Measurements from ENCODE around the gene LRRC43. TPM values are rescaled to one million over a fixed set of nuclear protein-coding genes. Genes with fewer than 3 reads are reported as not detected.

LRRC43 gene
- total and polyA plus RNA-seq, 10 of the 15 experiments (the other 5 are each of a cell fraction or from before 2014, with no cell fraction given): 0.23 TPM; not detected in 9

GRCh38 chr12:122139266-122139665 is 43.7 kb upstream of the LRRC43 start:
- TF ChIP-seq CREB1 (IDR thresholded peaks at IDR 0.05; ENCODE audit: low read depth): no peak
- TF ChIP-seq SKIL (IDR thresholded peaks at IDR 0.05; ENCODE audit: low read depth, poor library complexity, severe bottlenecking): no peak
- TF ChIP-seq GATAD2B (conservative IDR thresholded peaks at IDR 0.05; ENCODE audit: low read depth): no peak
- TF ChIP-seq, protein P1, sequence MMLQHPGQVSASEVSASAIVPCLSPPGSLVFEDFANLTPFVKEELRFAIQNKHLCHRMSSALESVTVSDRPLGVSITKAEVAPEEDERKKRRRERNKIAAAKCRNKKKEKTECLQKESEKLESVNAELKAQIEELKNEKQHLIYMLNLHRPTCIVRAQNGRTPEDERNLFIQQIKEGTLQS (IDR thresholded peaks at IDR 0.05; ENCODE audit: borderline replicate concordance, extremely low read depth, low read depth, low read length): no peak
- TF ChIP-seq TCF7 (IDR thresholded peaks at IDR 0.05; ENCODE audit: borderline replicate concordance): no peak
- Histone ChIP-seq H3K79me2 (ENCODE audit: control insufficient read depth, insufficient read depth, low read length) (no peaks in the 10 kb centered on the region), H3K4me1 (ENCODE audit: control insufficient read depth, insufficient read depth, low read length) (no peaks in the 10 kb centered on the region), H3K36me3 (ENCODE audit: control insufficient read depth in 2 of 2, insufficient read depth in 2 of 2, low read length in 1 of 2) (peaks cover 0 to 2% of the 10 kb centered on the region in 2 experiments; a peak in 1 of 4 replicates), H2AFZ (ENCODE audit: control insufficient read depth, low read depth, low read length) (no peak overlapping the region), H3K9ac (ENCODE audit: control insufficient read depth, insufficient read depth, low read length) (no peak overlapping the region), H3K27me3 (replicated peaks in 1 of 2; ENCODE audit: control insufficient read depth in 2 of 2, insufficient read depth in 2 of 2, low read length in 1 of 2) (no peaks in the 10 kb centered on the region), H3K4me3 (no peak overlapping the region), H4K20me1 (ENCODE audit: control insufficient read depth, insufficient read depth) (no peaks in the 10 kb centered on the region), H3K4me2 (ENCODE audit: control insufficient read depth, insufficient read depth) (no peak overlapping the region), H3K27ac (ENCODE audit: control insufficient read depth, insufficient read depth) (no peak overlapping the region), H3K9me3 (replicated peaks; ENCODE audit: control insufficient read depth, insufficient read depth, low read length) (no peaks in the 10 kb centered on the region)
- in situ Hi-C loops (cut with MboI) (no loop called here), intact Hi-C loops (cut with micrococcal nuclease; ENCODE audit: unreplicated experiment) (no loop called here)
- no TSS peak for BruUV-seq (replicated peaks)
- RAD21 ChIA-PET (ENCODE audit: unreplicated experiment): no interaction called here
- ATAC-seq: no peak
- CTCF ChIA-PET: interaction anchor here (0.9 kb wide), 1 partner anchor 15 kb away, joined by 3 read pairs; no protein-coding TSS in a partner anchor
- WGBS (ENCODE audit: insufficient coverage, insufficient replicate concordance, low lambda C conversion rate, missing lambda C conversion rate): 73% methylated on average over 15 of the region's 15 CpGs
- DNase-seq (ENCODE audit: low read depth, low spot score): no peak
- POLR2A ChIA-PET: no interaction called here
- SMC1A ChIA-PET (ENCODE audit: uncharacterized antibody, unreplicated experiment): no interaction called here
- FAIRE-seq: no peak

DNA sequence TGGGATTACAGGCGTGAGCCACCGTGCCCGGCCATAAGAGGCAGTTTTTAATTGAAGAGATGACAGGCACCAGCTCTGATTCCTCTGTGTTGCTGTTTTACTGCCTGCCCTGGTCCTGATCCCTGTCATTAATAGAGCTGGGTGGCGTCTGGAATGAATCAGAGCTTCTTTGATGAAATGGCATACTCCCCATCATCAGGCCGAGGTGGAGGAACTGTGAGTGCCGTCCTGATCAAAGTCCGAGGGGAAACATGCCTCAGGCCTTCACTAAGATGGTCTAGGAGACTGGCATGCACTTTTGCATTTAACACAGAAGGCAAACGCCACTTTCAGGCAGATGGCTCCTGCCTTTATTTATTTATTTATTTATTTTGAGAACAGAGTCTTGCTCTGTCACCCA is 43.0 kb upstream of the LRRC43 start:
- H4K20me1 ChIP-seq (ENCODE audit: control insufficient read depth, insufficient read depth): no peaks in the 10 kb centered on the region
- no peaks in the 10 kb centered on the region for H3K9me3 ChIP-seq (replicated peaks; ENCODE audit: control insufficient read depth, insufficient read depth, low read length)
- no peak overlapping the region for H2AFZ ChIP-seq (ENCODE audit: control insufficient read depth, low read depth, low read length)
- H3K36me3 ChIP-seq (ENCODE audit: control insufficient read depth in 2 of 2, insufficient read depth in 2 of 2, low read length in 1 of 2): peaks cover 0 to 2% of the 10 kb centered on the region in 2 experiments; a peak in 1 of 4 replicates
- H3K27me3 ChIP-seq (replicated peaks in 1 of 2; ENCODE audit: control insufficient read depth in 2 of 2, insufficient read depth in 2 of 2, low read length in 1 of 2): no peaks in the 10 kb centered on the region
- H3K27ac ChIP-seq (ENCODE audit: control insufficient read depth, insufficient read depth): no peak overlapping the region
- intact Hi-C loops (cut with micrococcal nuclease; ENCODE audit: unreplicated experiment) (no loop called here), in situ Hi-C loops (cut with MboI) (no loop called here)
- no peaks in the 10 kb centered on the region for H3K79me2 ChIP-seq (ENCODE audit: control insufficient read depth, insufficient read depth, low read length)
- FAIRE-seq: no peak
- WGBS (ENCODE audit: insufficient coverage, insufficient replicate concordance, low lambda C conversion rate, missing lambda C conversion rate): 60% methylated on average over 8 of the region's 8 CpGs
- H3K4me1 ChIP-seq (ENCODE audit: control insufficient read depth, insufficient read depth, low read length): no peaks in the 10 kb centered on the region
- SMC1A ChIA-PET (ENCODE audit: uncharacterized antibody, unreplicated experiment): no interaction called here
- no peak overlapping the region for H3K9ac ChIP-seq (ENCODE audit: control insufficient read depth, insufficient read depth, low read length)
- no peak for DNase-seq (ENCODE audit: low read depth, low spot score)
- H3K4me2 ChIP-seq (ENCODE audit: control insufficient read depth, insufficient read depth): no peak overlapping the region
- H3K4me3 ChIP-seq: no peak overlapping the region
- POLR2A ChIA-PET: no interaction called here
- RAD21 ChIA-PET (ENCODE audit: unreplicated experiment): no interaction called here
- CTCF ChIA-PET: no interaction called here
- BruUV-seq (replicated peaks): no TSS peak
- ATAC-seq: no peak
- no peak for TF ChIP-seq SMARCA5 (IDR thresholded peaks at IDR 0.05)
- TF ChIP-seq ATF2 (IDR thresholded peaks at IDR 0.05; ENCODE audit: low read length): no peak
- TF ChIP-seq CREB1 (IDR thresholded peaks at IDR 0.05; ENCODE audit: low read depth): no peak
- TF ChIP-seq BCL11A (IDR thresholded peaks at IDR 0.05; ENCODE audit: low read depth, low read length): no peak
- TF ChIP-seq IRF5 (IDR thresholded peaks at IDR 0.05; ENCODE audit: borderline replicate concordance): no peak
- TF ChIP-seq SUZ12 (IDR thresholded peaks at IDR 0.05; ENCODE audit: unreplicated experiment): no peak
- no peak for TF ChIP-seq ZNF274 (IDR thresholded peaks at IDR 0.05; ENCODE audit: insufficient read depth, insufficient read length)

Measured in GM12878 (cell line).